Astrocyte of the cerebellum (primary cell): ENCODE data around the gene KCNB1.

Experiments
- DNase-seq: peaks from one replicate; pipeline ENCODE4 v3.0.0-alpha.2; 2011; ENCODE audit warnings: low read depth
- H3K4me3 ChIP-seq: 2 replicates; pipeline ENCODE4 v1.5.1; 2011; ENCODE audit warnings: mild to moderate bottlenecking, low read depth, low read length, moderate library complexity
- CTCF ChIP-seq: IDR thresholded peaks from 2 replicates; pipeline ENCODE4 v1.5.1; 2012; ENCODE audit warnings: low read length, low read depth, moderate library complexity, mild to moderate bottlenecking; ENCODE audit errors: missing control alignments
- in situ Hi-C: cut with HindIII; loops from 2 replicates; pipeline ENCODE4 v1.10.0; 2017; ENCODE audit warnings: low sequenced_read_pairs

KCNB1 gene

GRCh38 chr20:49420811-49421295, 61.6 kb downstream of the KCNB1 start:
- no peak overlapping the region for H3K4me3 ChIP-seq
- in situ Hi-C loops, result no loop called here
- TF ChIP-seq CTCF, result no peak
- DNase-seq, result no peak

GRCh38 chr20:49420292-49420691, 62.2 kb downstream of the KCNB1 start:
- in situ Hi-C loops, result no loop called here
- no peak for DNase-seq
- H3K4me3 ChIP-seq, result no peak overlapping the region
- no peak for TF ChIP-seq CTCF

DNA sequence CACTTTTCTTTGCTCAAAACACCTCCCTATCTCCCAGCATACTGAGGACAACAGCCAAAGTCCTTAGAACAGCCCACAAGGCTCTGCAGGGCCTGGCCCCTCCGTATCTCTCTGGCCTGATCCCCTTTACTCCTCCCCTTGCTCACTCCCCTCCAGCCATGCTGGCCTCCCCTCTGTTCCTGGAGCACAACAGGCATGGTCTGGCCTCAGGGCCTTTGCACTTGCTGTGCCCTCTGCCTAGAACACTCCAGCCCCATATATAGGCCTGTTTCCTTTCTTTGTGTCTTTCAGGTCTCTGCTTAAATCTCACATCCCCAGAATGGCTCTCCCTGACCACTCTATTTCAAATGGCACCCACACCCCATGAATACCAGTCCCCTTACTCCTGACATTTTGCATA, 62.7 kb downstream of the KCNB1 start:
- no peak overlapping the region for H3K4me3 ChIP-seq
- DNase-seq, result no peak
- in situ Hi-C loops, result no loop called here
- TF ChIP-seq CTCF, result no peak

DNA sequence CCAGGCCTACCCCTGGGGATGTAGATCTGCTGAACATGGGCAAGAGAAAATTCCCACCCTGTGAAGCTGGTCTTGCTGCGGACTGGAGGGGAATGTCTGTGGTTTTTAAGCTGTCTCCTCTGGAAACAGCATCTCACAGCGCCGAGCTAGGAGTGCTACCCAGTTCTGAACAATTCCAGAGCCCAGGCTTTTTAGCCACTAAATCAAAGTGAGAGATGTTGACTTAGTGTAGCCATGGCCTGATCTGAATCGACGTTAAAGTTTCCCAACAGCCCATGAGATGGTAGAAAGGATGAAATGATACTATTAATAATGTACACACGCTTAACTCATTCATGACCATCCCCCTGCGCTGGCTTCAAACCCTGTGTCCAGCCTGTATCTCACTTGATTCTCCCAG, 63.7 kb downstream of the KCNB1 start:
- H3K4me3 ChIP-seq, result no peak overlapping the region
- no peak for DNase-seq
- no peak for TF ChIP-seq CTCF
- in situ Hi-C loops, result no loop called here

DNA sequence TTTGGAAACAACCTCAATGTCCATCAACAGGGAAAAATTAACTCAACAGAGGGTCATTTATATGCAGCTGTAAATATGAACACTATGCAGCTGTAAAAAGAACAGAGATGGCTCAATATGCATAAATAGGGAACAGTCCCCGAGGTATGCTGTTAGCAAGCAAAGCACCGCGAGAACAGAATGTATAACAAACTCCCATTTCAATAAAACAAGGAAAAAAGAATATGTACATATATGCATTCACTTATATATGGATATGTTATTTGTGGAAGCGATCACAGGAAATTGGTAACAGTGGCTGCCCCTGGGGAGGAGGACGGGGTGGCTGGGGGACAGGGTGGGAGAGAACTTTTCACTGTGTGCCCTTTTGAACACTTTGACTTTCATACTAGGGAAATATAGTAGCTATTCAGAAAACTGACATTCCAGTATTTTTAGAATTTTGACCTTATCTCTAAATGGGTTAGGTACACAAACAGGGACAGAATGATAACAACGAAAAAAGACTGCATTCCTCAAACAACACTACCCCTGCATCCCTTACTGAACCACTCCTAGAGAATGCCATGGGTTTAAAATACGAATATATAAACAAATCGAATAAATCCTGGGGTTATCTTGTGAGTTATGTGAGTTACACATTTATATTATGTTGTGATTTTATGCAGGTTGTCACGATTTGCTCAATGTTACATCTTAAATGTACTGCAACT, 64.5 kb downstream of the KCNB1 start:
- in situ Hi-C loops, result no loop called here
- DNase-seq, result no peak
- no peak for TF ChIP-seq CTCF

GRCh38 chr20:49415668-49416044, 66.8 kb downstream of the KCNB1 start:
- DNase-seq, result no peak
- no peak overlapping the region for H3K4me3 ChIP-seq
- no peak for TF ChIP-seq CTCF
- in situ Hi-C loops, result no loop called here

More for the DNA sequence above, 64.5 kb downstream of the KCNB1 start:
- no peak overlapping the region for H3K4me3 ChIP-seq
